Right cardiac atrium (tissue), 5 donors: ENCODE measurements around the gene DUSP1. TPM values are rescaled to one million over a fixed set of nuclear protein-coding genes. Genes with fewer than 3 reads are reported as not detected.

Source experiments
- ATAC-seq, 2 donors: fragments of 200-7000 bp; cut with Tn5 transposase; one replicate each; pipeline versions ENCODE4 v1.8.0 to v1.9.1; 2020; ENCODE audit warnings: moderate library complexity in 2 of 2, mild to moderate bottlenecking in 1 of 2
- DNase-seq, 3 donors: peaks; one replicate each; pipeline ENCODE4 v3.0.0-alpha.2; 2020
- H3K27ac ChIP-seq: one replicate; pipeline ENCODE4 v1.5.1; 2013; ENCODE audit warnings: mild to moderate bottlenecking, low read length, control low read depth, moderate library complexity
- H3K27me3 ChIP-seq: one replicate; pipeline ENCODE4 v1.6.1; 2013; ENCODE audit not compliant: control insufficient read depth, insufficient read depth
- H3K4me1 ChIP-seq: one replicate; pipeline ENCODE4 v1.6.1; 2013; ENCODE audit warnings: low read length; ENCODE audit not compliant: control insufficient read depth, insufficient read depth
- H3K4me3 ChIP-seq: one replicate; pipeline ENCODE4 v1.5.1; 2013; ENCODE audit warnings: low read length, control low read depth
- H3K9me3 ChIP-seq: one replicate; pipeline ENCODE4 v1.6.1; 2013; ENCODE audit warnings: low read length; ENCODE audit not compliant: control insufficient read depth
- WGBS: extraction: QIAGEN DNeasy Blood & Tissue Kit; methylation state at CpG from one replicate; pipeline ENCODE4 v1.1.7; 2013; 5-methylcytosine and 5-hydroxymethylcytosine counted together
- intact Hi-C, 4 donors: fragments of 100-400 bp; cut with DNase I; formaldehyde crosslinking; loops; one replicate each; pipeline versions ENCODE4 v1.11.0 to v1.14.0; 2022 to 2023
- polyA plus RNA-seq: library from polyadenylated mRNA; stranded (reverse); fragments of 200-250 nt; gene quantifications from one replicate; pipeline ENCODE4 v1.2.3, GENCODE V29; 2013
- total RNA-seq, 4 donors: library from RNA; stranded (reverse); fragmentation: NEBNext Ultra II Directional; extraction: Animal tissue kit (Norgen Biotek cat#: 25700); gene quantifications; one replicate each; pipeline ENCODE4 v1.2.1, GENCODE V29; 2021
- donor health status: healthy with polysubstance abuse.
- donor health status: DM: no; HTN: yes; CAD: no.
- donor health status: DM: no; HTN: no; CAD: no.
- donor health status: DM: no; HTN: yes; CAD: no; lungs with severe emphysema.
- donor health status: DM: yes; HTN: yes; CAD: no.

Gene DUSP1
- total and polyA plus RNA-seq, 5 donors: 78.7 to 247 (median 97.6) TPM

GRCh38 chr5:172747471-172747870 is 23.5 kb downstream of the DUSP1 start:
- Histone ChIP-seq H3K27me3 (no peaks in the 10 kb centered on the region), H3K4me3 (no peak overlapping the region), H3K27ac (peak overlapping the region; percentile 88), H3K4me1 (peaks cover 12% of the 10 kb centered on the region), H3K9me3 (no peaks in the 10 kb centered on the region)
- WGBS: 66% methylated on average over 3 of the region's 3 CpGs
- ATAC-seq (no peak), DNase-seq (no peak)
- intact Hi-C loops: no loop called here

GRCh38 chr5:172746725-172747124 is 24.3 kb downstream of the DUSP1 start:
- Histone ChIP-seq H3K27me3 (no peaks in the 10 kb centered on the region), H3K27ac (peak overlapping the region; percentile 65), H3K4me1 (peaks cover 12% of the 10 kb centered on the region), H3K9me3 (no peaks in the 10 kb centered on the region), H3K4me3 (no peak overlapping the region)
- 79% methylated on average over 3 of the region's 3 CpGs for WGBS
- ATAC-seq (no peak), DNase-seq (no peak)
- intact Hi-C loops: no loop called here

DNA sequence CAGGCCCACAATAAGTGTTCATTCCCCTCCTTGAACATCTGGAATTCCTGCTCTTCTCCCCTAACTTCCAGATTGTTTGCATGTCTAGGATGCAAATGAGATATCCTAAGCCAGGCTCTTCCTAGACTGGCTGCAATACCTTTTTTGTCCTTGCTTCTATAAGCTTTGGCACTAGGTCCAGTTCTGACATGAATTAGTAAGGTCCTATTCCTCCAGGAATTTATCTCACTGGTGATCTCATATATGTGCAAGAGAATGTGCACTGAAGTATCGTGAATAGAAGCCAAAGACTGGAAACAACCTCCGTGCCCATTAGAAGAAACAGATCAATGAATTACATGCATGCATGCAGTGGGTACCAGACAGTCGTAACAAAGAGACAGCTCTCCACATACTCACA is 25.2 kb downstream of the DUSP1 start:
- H3K4me3 ChIP-seq: no peak overlapping the region
- no peaks in the 10 kb centered on the region for H3K27me3 ChIP-seq
- 93% methylated on average over 3 of the region's 3 CpGs for WGBS
- ATAC-seq (no peak), DNase-seq (no peak)
- H3K27ac ChIP-seq: peak overlapping the region; percentile 55
- H3K9me3 ChIP-seq: no peaks in the 10 kb centered on the region
- H3K4me1 ChIP-seq: peaks cover 12% of the 10 kb centered on the region
- intact Hi-C loops: no loop called here

- intact Hi-C loops: no loop called here
- 94% methylated on average over 8 of the region's 8 CpGs for WGBS
- ATAC-seq: no peak
- no peak for DNase-seq
- H3K27ac ChIP-seq: no peak overlapping the region
- H3K4me3 ChIP-seq: no peak overlapping the region
- peaks cover 12% of the 10 kb centered on the region for H3K4me1 ChIP-seq
- H3K9me3 ChIP-seq: no peaks in the 10 kb centered on the region
- H3K27me3 ChIP-seq: no peaks in the 10 kb centered on the region
These were observed 25.6 kb downstream of the DUSP1 start for GRCh38 chr5:172745406-172745805.

DNA sequence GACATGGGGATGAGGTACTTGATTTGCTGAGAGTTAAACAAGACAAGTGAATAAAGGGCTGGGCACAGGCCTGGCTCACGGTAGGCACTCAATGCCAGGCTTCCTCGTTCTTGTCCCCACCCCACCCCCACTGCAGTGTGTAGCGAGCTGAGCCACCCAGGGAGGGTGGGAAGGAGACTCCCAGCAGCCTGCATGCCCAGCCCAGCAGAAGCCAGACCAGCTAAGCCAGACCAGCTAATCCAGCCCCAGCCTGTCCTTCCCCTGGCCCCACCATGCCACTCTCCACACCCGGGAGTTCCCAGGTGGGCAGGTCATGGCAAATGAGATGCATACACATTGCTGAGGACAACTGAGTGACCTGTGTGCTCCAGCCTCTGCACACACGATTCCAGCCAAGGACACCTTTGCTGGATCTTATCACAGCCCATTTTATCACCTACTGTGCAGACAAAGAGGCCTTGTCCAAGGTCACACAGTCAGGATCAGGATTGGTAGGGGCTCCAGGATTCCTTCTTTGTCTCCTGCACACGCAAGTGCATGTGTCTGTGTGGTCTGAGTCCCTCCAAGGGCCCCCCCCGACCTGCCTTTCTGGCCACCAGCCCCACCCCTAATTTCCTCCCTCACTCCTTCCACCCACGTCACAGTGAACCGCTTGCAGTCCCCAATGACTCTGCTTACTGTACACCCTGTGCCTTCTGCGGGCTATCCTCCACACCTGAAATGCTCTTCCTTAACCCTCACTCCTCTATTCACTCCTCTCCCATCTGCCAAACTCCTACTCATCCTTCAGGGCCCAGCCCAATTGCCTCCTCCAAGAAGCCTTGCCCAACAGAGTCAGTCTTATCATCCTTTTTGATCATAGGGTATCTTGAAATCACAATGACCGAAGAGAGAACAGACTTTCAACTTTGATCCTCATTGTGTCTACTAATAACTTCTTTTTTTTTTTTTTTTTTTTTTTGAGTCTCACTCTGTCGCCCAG is 26.6 kb downstream of the DUSP1 start:
- no peaks in the 10 kb centered on the region for H3K9me3 ChIP-seq
- intact Hi-C loops: no loop called here
- DNase-seq (peak in 1 of 3 donors; percentile 73), ATAC-seq (no peak)
- WGBS: 63% methylated on average over 12 of the region's 12 CpGs
- H3K27me3 ChIP-seq: no peaks in the 10 kb centered on the region
- H3K4me3 ChIP-seq: no peak overlapping the region
- H3K27ac ChIP-seq: no peak overlapping the region
- H3K4me1 ChIP-seq: peaks cover 10% of the 10 kb centered on the region

GRCh38 chr5:172743112-172743959 is 27.7 kb downstream of the DUSP1 start:
- Histone ChIP-seq H3K27ac (no peak overlapping the region), H3K9me3 (no peaks in the 10 kb centered on the region), H3K4me1 (peaks cover 3% of the 10 kb centered on the region), H3K27me3 (no peaks in the 10 kb centered on the region), H3K4me3 (no peak overlapping the region)
- DNase-seq: no peak
- intact Hi-C loops: no loop called here
- no peak for ATAC-seq
- WGBS: 82% methylated on average over 7 of the region's 7 CpGs

DNA sequence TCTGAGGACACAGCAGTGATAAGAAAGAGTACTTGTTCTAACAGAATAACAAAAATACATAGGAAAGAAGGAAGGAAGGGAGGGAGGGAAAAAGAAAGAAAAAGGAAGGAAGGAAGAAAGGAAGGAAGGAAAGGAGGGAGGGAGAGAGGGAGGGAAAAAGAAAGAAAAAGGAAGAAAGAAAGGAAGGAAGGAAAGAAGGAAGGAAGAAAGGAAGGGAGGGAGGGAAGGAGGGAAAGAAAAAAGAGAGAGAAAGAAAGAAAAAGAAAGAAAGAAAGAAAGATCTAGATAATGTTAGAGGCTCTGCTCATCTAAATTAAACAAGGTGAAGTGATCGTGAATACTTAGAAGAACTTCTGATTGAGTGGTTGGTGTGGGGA is 29.8 kb downstream of the DUSP1 start:
- intact Hi-C loops: no loop called here
- Histone ChIP-seq H3K27ac (peak overlapping the region; percentile 88), H3K27me3 (no peaks in the 10 kb centered on the region), H3K4me1 (no peaks in the 10 kb centered on the region), H3K9me3 (no peaks in the 10 kb centered on the region), H3K4me3 (no peak overlapping the region)
- no peak for ATAC-seq
- DNase-seq: no peak
- 65% methylated on average over 1 of the region's 1 CpG for WGBS

- no peak overlapping the region for H3K4me3 ChIP-seq
- DNase-seq: peak; percentile 81 to 86 (median 86)
These were observed 30.4 kb downstream of the DUSP1 start for GRCh38 chr5:172740428-172741205.

DNA sequence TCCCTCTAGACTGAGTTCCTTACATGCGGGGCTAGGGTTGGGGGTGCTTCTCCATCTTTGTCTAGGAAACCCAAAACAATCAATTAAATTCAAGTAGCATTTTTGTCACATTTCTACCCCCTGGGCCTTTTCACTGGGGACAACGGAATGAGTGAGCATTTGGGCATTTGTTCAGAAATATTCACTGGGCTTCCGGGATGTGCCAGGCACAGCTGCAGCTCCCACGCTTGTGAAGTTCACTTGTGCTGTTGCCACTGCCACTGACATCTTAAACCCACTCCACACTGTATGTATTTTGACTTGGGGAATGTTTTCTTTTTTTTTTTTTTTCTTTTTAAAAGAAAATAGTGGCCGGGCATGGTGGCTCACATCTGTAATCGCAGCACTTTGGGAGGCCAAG is 31.6 kb downstream of the DUSP1 start:
- 87% methylated on average over 6 of the region's 6 CpGs for WGBS
- Histone ChIP-seq H3K9me3 (no peaks in the 10 kb centered on the region), H3K4me3 (no peak overlapping the region), H3K4me1 (no peaks in the 10 kb centered on the region), H3K27ac (no peak overlapping the region), H3K27me3 (no peaks in the 10 kb centered on the region)
- no peak for DNase-seq
- no peak for ATAC-seq
- intact Hi-C loops: no loop called here

More at GRCh38 chr5:172740428-172741205, 30.4 kb downstream of the DUSP1 start:
- ATAC-seq: peak; percentile 89 to 91
- no peaks in the 10 kb centered on the region for H3K4me1 ChIP-seq
- 59% methylated on average over 15 of the region's 15 CpGs for WGBS
- H3K27ac ChIP-seq: peak overlapping the region; percentile 68
- no peaks in the 10 kb centered on the region for H3K9me3 ChIP-seq
- no peaks in the 10 kb centered on the region for H3K27me3 ChIP-seq
- intact Hi-C loops: no loop called here

DNA sequence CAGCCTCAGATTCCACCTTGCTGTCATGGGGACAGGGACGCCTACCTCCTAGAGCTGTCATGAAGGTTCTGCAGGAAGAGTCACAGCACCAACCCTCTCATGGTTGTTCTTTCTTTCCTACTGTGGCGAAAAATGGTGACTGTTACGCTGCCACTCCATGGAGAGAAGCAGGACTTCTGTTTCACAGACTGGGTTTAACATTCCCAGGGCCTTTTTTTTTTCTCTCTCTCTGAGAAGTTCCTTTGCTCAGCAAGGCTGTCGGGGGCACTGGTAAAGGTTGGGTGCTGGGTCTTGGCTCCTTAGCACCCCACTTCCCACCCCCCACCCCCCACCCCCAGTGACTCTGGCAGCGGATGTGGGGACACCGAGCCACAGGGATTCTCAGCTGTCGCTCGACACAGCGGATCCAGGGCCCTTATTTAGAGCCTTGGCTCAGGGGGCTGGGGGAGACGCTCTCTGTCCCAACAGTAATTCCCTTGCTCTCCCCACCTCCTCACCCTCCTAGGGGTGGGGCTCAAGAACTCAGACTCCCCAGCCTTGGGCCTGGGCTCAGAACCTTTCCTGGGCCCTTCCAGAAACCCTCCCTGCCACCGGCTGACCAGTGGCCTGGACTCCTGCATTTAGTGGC is 34.4 kb downstream of the DUSP1 start:
- no peak for DNase-seq
- Histone ChIP-seq H3K4me3 (no peak overlapping the region), H3K9me3 (no peaks in the 10 kb centered on the region), H3K27ac (no peak overlapping the region), H3K4me1 (peaks cover 9% of the 10 kb centered on the region), H3K27me3 (no peaks in the 10 kb centered on the region)
- intact Hi-C loops: no loop called here
- ATAC-seq: no peak
- 92% methylated on average over 11 of the region's 11 CpGs for WGBS
